Daoy (cell line): ENCODE measurements around the gene RTN3. TPM values are rescaled to one million over a fixed set of nuclear protein-coding genes. Genes with fewer than 3 reads are reported as not detected.
"Not testable (repeated sequence)": the region's sequence is repeated elsewhere in the genome, so short reads cannot be mapped to it uniquely, and the experiment has no call there.

Source experiments
- DNase-seq: peaks from one replicate; pipeline ENCODE4 v3.0.0-alpha.2; 2015; ENCODE audit warnings: low read depth
- total RNA-seq: library from RNA; depleted of rRNA; stranded (reverse); fragments of >200 nt; shearing (Covaris generic); gene quantifications from 2 replicates; pipeline ENCODE4 v1.2.3, GENCODE V29; 2014

Gene RTN3
- total RNA-seq, 1 experiment from 2014 or later = 56.5 TPM

DNA sequence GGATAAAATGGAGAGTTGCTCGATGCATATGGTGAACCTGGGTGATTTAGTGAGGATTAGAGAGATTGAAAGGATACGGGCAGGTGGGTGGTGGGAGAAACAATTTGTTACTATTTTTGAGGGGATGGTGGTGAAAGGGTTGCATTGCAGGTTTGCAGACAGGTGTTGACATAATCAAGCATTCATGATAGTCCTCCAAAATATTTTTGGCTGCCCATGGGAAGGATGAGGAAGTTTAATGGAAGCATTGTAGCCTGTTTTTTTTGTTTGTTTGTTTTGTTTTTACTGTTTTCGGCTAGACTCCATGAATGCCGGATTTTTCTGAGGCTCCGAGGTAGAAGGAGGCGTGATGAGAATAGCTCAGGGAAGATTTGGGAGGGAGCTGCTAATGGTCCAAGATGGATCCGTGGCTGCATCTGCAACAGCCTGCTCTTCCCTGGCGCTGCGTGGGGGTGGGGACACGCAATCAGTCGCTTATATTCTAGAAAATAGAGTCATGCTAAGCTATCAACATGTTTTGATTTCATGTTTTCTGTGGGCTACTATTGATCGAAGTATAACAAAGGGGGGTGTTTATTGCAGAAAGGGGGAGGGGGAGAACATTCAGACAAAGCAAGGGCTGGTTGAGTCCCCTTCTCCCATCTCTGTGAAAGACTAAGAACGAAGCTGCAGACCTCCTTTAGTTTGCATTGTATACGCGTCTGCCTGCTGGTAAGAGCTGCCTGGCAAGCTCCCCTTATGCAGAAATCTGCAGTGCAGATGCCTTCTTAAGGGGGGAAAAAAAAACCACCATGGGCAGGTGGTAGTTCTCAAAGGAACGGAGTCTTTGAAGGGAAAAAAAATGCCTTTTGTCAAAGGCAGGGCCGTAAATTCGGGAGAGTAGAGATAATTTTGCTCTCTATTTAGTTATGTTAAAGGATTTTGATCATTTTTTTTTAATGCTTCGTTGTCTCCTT, 1.0 kb downstream of the RTN3 start:
- peak; percentile 20 for DNase-seq

GRCh38 chr11:63683133-63683991, 2.1 kb downstream of the RTN3 start:
- no peak for DNase-seq

DNA sequence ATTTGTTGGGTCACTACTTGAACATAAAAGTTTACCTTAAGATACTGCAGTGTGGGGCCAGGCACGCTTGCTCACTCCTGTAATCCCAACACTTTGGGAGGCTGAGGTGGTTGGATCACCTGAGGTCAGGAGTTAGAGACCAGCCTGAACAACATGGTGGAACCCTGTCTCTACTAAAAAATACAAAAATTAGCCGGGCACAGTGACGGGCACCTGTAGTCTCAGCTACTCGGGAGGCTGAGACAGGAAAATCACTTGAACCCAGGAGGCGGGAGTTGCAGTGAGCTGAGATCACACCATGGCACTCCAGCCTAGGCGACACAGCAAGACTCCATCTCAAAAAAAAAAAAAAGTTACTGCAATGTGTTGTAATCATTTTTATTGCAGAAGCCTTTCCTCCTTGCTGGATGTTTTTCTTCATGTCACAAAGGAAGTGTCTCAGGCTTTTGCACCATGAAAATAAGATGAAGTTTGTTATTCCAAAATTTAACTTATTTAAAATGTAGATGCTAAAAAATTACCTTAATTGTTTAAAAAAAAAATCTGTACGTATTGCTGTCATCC, 3.9 kb downstream of the RTN3 start:
- DNase-seq = not testable (repeated sequence)

DNA sequence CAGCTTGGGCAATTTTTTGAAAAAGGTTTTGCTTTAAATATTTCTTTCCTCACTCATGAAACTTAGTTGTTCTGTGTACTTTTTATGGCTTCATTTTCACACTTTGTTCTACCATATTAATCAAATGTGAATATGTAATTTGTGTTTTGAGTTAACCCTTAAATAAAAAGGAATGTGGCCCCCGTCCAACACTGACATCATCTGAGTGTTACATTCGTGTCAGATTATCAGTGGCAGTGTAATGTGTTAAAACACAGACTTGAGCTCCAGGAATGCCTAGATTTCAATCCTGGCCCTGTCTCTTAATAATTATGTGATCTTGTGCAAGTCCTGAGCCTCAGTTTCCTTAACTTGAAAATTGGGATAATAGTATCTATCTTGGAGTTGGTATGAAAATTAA, 5.6 kb downstream of the RTN3 start:
- no peak for DNase-seq

GRCh38 chr11:63687845-63688244, 6.5 kb downstream of the RTN3 start:
- no peak for DNase-seq

GRCh38 chr11:63694596-63694995, 13.3 kb downstream of the RTN3 start:
- DNase-seq = no peak

DNA sequence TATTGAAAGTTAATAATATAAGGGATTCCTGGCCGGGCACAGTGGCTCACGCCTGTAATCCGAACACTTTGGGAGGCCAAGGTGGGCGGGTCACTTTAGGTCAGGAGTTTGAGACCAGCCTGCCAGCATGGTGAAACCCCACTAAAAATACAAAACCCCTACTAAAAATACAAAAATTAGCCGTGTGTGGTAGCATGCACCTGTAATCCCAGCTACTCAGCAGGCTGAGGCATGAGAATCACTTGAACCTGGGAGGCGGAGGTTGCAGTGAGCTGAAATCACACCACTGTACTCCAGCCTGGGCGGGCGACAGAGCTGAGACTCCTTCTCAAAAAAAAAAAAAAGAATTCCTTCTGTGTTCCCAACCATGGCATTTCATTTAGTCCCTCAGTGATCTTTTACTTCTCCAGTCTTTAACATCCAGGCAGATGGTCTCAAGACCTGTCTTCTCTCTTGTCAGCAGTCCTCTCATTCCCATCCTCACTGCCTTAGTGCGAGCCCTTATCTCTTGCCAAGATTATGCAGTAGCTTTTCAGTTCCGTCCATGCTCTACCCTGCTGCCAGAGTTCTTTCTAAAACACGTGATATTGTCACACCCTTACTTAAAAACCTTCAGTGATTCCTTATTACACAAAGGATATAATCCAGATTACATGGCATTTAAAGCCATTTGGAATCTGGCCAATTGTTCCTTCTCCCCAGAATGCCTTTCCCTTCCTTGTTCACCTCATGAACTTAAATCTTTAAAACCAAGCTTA, 17.9 kb downstream of the RTN3 start:
- DNase-seq = no peak

DNA sequence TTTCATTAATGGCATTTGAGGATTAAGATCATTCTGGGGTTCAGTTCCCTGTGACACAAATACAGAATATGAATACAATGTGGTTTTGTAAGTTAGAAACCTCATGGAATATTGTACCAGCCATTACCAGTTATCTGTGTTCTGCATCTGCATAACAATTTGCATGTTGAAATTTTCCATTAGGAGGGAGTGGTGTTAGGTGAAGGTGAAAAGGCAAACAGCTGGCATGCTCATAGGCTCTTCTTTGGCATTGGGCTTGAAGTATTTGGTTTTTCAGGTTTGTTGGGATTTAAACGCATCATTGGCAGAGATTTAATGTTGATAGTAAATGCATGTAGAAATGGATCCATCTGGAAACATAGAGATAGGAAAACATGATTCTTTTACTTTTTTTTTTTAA, 18.6 kb downstream of the RTN3 start:
- DNase-seq = no peak

DNA sequence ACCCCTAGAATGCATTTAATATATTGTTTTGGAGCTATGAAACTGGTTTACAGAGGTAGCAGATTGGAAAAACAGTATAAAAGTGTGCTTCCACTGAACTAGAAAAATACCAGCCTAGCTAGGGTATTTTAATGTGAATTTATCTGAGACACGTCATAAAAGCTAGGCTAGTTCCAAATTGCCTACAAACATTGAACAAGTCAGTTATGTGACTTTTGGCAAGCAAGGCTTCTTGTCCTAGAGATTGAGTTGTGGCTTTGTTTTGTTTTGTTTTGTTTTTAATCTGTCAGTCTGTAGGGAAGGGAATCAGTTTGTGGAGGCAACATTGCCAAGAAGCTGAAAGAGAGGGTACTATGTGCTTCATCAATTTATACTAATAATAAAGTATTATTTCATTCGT, 24.2 kb downstream of the RTN3 start:
- DNase-seq = no peak

DNA sequence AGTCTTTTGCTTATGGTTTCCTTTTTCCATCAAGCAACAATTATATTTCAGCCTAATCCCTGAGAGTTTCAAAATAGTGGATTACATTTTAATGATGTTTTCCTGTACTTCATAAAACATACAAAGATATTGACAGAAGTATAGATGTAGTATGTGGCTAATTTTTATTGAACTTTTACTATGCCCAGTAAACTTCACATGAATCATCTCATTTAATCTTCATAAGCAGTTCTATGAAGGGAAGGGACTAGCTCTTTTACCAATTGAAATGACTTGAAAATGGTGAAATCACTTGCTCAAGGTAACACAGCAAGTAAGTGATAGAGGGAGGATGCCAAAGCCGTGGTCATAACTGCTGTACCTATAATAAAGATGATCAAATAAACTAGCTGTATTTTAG, 27.5 kb downstream of the RTN3 start:
- no peak for DNase-seq

- DNase-seq = no peak
Observed at GRCh38 chr11:63709336-63709884, 28.1 kb downstream of the RTN3 start.

GRCh38 chr11:63710476-63711217, 29.3 kb downstream of the RTN3 start:
- peak; percentile 70 for DNase-seq

- DNase-seq = no peak
Observed at GRCh38 chr11:63711838-63712237, 30.5 kb downstream of the RTN3 start.

DNA sequence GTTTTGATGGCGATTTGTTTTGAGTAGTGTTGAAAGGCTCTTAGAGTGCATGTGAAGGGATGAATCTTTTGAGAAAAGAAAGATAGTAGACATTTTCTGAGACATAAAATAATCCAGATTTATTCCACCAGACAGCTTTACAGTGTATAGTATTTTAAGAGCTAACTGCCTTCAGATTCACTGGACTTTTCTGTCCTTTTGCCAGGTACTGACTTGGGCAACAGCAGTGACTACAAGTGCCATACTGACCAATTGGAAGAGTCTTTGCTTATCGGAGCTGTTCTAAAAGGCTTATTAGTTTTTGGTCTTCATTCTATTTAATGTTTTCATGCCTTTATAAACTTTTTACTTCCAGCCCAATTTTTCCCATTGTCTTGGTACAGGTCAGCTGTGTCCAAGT, 32.5 kb downstream of the RTN3 start:
- no peak for DNase-seq

DNA sequence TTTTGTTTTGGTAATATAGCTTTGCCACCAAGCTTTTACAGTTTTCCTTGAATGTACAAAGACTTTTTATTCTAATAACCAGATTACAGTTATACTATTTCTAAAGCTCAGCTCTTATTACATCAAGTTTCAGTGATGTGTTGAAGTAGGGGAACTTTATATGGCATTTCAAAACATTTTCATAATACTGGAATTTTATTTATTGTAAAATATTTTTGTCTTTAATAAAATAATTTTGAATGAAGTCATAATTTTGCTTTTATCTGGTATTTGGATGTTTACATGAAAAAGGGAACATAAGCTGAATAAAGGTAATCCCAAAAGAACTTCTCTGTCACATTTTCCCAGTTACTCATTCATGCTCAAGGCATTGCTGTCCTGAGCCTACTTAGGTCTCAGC, 34.7 kb downstream of the RTN3 start:
- DNase-seq = no peak

DNA sequence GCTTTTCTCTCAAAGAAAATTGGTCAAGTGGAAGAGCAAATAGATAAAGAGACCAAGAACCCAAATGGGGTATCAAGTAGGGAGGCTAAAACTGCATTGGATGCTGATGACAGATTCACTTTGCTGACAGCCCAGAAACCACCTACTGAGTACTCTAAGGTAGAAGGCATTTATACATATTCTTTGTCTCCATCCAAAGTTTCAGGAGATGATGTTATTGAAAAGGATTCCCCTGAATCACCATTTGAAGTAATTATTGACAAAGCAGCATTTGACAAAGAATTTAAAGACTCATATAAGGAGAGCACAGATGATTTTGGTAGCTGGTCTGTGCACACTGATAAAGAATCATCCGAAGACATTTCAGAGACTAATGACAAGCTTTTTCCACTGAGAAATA, 37.7 kb downstream of the RTN3 start:
- DNase-seq = no peak

- peak; percentile 4 for DNase-seq
Observed at GRCh38 chr11:63719987-63720386, 38.7 kb downstream of the RTN3 start.

DNA sequence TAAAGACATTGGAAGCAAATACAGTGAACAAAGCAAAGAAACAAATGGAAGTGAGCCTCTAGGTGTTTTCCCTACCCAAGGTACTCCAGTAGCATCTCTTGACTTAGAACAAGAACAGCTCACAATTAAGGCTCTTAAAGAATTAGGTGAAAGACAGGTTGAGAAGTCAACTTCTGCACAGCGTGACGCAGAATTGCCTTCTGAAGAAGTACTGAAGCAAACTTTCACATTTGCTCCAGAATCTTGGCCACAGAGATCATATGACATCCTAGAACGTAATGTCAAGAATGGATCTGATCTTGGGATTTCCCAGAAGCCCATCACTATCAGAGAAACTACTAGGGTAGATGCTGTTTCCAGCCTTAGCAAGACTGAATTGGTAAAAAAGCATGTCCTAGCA, 39.3 kb downstream of the RTN3 start:
- DNase-seq = no peak

DNA sequence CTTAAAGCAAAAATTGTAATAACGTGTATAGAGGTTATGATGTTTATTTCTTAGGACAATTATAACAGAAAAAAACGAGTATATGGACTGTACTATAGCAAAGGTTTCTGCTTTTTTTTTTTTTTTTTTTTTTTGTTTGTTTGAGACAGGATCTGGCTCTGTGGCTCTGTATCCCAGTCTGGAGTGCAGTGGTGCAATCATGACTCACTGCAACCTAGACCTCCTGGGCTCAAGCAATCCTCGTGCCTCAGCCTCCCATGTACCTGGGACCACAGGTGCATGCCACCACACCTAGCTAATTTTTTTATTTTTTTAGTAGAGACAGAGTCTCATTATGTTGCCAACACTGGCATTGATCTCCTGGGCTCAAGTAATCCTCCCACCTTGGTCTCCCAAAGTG, 48.0 kb downstream of the RTN3 start:
- peak; percentile 13 for DNase-seq

DNA sequence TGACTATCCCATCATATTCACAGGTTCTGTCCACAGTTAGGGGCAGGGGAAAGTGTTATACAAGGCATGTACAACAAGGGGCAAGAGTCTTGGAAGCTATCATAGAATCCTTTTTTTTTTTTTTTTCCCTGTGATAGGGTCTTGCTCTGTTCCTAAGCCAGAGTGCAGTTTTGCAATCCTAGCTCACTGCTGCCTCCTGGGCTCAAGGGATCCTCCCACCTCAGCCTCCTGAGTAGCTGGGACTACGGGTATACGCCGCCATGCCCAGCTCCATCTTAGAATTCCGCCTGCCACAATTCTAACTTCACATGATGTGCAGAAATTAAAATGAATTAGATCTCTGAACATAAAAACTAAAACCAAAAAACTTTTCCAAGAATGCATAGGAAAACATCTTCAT, 55.6 kb downstream of the RTN3 start:
- no peak for DNase-seq

GRCh38 chr11:63737718-63738117, 56.4 kb downstream of the RTN3 start:
- no peak for DNase-seq
